ENCODE results near the gene TRAPPC11.
"Not testable (repeated sequence)": the region's sequence is repeated elsewhere in the genome, so short reads cannot be mapped to it uniquely, and the experiment has no call there.

The TRAPPC11 gene

DNA sequence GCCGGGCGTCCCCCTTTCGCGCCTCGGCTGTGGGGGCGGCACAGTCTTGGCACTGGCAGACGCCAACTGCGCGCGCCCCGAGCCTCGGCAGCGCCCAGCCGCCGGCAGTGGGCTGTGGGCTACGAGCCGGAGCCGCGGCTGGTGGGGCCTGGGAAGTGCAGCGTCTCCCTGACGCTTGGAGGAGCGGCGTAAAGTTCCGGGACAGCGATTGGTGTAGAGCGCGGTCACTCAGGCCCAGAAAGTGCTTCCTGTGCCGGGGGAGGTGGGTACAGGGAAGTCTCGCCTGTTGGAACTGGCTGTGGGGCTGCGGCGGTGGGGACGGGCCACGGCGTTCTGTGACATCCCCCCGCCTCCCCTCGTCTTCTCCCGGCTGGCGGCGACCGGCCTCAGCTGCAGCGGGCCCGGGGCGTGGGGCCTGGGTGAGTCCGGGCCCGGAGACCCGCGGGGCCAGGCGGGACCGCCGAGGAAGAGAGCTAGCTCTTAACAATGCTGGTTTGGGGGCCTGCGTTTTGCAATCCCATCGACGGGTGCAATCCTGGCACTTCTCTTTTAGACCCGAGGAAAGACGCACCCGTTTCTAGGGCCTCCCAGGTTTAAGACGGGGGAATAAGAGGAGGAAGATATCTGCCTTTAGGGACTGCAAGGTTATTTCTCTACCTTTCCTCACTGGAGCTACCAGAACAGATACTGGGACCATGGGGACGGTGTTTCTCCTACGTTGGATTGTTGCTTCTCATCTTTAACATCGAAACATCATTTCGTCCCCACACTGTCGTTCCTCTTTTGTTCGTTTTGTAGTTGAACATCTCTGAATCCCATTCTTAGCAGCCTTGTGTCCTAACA, at the start of gene TRAPPC11, which contains the start of gene RWDD4:
TSS of gene TRAPPC11 (plus strand) at position 265 of the 843 bp plus-strand sequence. CDS start 4,575 bp downstream, outside the sequence.
TSS of gene RWDD4 (minus strand) at position 157 of the 843 bp plus-strand sequence. CDS start 233 bp downstream, outside the sequence.
- in situ Hi-C loops (cut with HindIII; ENCODE audit: low sequenced_read_pairs): no loop called here

- in situ Hi-C loops (cut with HindIII; ENCODE audit: low sequenced_read_pairs): no loop called here
Measured at GRCh38 chr4:183610033-183610432, 49.1 kb upstream of the TRAPPC11 start.

DNA sequence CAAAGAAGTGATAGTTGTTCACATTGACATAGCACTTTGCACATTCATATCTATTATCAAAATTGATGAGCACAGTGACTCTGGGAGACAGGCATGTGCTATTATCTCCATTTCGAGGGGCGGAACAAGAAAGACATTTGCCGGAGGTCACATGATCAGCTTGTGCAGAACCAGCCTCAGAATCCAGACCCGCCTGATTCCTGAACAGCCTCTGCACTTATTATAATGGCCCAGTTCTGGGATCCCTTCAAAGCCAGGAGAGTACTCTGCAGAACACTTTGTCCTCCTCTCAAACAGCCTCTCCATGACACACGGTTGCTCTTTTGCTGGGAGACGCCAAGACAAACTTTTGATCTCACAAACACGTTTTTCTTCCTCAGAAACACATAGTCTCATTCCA, 48.5 kb upstream of the TRAPPC11 start:
- in situ Hi-C loops (cut with HindIII; ENCODE audit: low sequenced_read_pairs): no loop called here

- in situ Hi-C loops (cut with HindIII; ENCODE audit: low sequenced_read_pairs): no loop called here
Measured at GRCh38 chr4:183611210-183611830, 47.8 kb upstream of the TRAPPC11 start.

DNA sequence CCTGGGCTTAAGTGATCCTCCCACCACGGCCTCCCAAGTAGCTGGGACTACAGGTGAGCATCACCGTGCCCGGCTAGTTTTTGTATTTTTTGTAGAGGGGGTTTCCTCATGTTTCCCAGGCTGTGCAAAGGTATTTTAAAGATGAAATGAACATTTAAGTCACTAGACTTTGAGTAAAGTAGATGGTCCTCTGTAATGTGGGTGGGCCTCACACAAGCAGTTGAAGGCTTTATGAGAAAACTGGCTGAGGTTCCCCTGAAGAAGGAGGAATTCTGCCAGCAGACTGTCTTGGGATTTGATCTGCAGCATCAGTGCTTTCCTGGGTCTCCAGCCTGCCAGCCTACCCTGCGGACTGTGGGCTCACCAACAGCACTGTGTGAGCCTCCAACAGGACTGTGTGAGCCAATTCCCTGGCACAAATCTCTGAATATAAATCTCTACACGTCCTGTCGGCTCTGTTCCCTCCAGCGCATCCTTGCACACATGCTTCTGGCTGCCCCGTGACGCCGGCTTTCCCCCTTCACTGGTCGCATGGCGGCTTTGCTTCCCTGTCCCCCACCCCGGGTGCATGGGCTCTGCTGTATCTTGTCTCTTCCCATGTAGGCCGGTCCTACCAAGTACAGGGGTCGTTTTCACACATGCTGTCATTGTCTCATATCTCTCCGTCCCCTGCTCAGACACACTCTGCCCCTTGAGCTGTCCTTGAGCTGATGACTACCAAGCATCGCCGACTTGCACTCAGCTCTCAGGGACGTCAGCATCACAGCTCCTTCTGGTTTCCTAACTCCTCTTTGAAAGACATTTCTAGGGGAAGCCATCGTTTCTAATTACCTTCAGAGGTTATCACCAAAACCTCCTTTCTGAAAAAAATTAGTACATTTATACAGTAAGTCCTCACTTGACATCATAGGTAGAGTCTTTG, 46.5 kb upstream of the TRAPPC11 start:
- in situ Hi-C loops (cut with HindIII; ENCODE audit: low sequenced_read_pairs): no loop called here

DNA sequence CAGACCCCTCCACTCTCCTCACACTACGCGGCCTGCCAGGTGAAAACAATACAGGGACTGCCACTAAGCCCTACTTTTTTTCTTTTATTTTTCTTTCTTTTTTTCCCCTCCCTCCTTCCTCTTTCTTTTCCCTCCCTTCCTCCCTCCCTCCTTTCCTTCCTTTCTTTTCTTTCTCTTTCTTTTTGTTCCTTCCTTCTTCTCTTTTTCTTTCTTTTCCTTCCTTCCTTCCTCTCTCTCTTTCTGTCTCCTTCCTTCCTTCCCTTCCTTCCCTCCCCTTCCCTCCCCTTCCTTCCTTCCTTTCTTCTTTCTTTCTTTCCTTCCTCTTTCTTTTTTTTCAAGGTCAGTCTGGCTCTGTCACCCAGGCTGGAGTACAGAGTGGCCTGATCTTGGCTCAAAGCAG, 42.0 kb upstream of the TRAPPC11 start:
- in situ Hi-C loops (cut with HindIII; ENCODE audit: low sequenced_read_pairs): no loop called here

DNA sequence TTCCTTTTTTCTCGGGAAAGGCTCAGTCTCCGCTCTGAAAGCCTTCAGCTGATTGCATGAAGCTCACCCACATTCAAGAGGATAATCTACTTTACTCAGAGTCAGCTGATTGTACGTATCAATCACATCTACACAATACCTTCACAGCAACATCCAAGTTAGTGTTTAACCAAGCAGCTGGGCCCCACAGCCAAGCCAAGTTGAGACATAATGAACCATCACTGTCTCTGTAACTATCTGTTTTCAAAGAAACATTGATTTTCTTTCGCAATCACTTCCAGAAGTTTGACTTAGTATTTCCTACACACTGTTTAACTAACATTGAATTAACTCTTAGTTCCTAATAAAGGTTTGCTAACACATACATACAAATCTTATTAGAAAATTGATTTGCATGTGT, 40.4 kb upstream of the TRAPPC11 start:
- in situ Hi-C loops (cut with HindIII; ENCODE audit: low sequenced_read_pairs): no loop called here

DNA sequence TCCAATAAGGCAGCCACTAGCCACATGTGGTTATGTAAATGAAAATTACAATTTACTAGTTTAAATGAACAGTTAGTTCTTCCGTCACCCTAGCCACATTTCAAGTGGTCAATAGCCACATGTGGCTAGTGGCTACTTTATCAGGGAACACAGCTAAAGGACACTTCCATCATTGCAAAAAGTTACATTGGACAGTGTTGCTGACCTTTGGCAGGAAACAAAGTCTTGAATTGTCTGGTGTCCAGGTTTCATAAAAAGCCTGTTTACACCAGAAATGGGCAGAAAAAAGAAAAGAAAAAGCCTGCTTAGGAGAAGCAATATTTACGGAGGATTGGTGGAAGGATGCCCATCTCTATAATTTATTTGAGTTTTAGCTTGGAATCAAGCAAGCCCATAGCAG, 38.7 kb upstream of the TRAPPC11 start:
- in situ Hi-C loops (cut with HindIII; ENCODE audit: low sequenced_read_pairs): loop anchor here (5.0 kb wide), 1 partner anchor 42 kb away; no protein-coding TSS in a partner anchor

- in situ Hi-C loops (cut with HindIII; ENCODE audit: low sequenced_read_pairs): loop anchor here (5.0 kb wide), 1 partner anchor 40 kb away; no protein-coding TSS in a partner anchor
Measured at GRCh38 chr4:183621875-183622274, 37.2 kb upstream of the TRAPPC11 start.

GRCh38 chr4:183624548-183624947, 34.5 kb upstream of the TRAPPC11 start:
- in situ Hi-C loops (cut with HindIII; ENCODE audit: low sequenced_read_pairs): loop anchor here (5.0 kb wide), 1 partner anchor 38 kb away; no protein-coding TSS in a partner anchor

DNA sequence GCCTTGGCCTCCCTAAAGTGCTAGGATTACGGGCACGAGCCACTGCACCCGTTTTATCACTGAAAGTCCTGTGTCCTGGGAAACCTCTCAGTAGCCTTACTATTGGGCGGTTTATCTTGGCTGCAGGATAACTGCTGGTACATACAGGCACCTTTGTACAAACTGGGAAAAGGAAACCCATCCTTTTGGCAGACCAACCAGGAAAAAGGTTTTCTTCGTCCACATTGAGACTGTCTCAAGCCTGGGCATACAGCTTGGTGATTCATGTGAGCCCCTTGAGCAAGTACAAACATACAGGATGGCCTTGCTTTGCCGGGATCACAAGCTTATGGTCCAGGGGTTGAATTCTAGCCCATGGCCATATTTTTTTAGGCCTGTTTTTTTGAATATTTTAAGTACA, 32.9 kb upstream of the TRAPPC11 start:
- in situ Hi-C loops (cut with HindIII; ENCODE audit: low sequenced_read_pairs): no loop called here

GRCh38 chr4:183627286-183627685, 31.8 kb upstream of the TRAPPC11 start:
- in situ Hi-C loops (cut with HindIII; ENCODE audit: low sequenced_read_pairs): not testable (repeated sequence)

DNA sequence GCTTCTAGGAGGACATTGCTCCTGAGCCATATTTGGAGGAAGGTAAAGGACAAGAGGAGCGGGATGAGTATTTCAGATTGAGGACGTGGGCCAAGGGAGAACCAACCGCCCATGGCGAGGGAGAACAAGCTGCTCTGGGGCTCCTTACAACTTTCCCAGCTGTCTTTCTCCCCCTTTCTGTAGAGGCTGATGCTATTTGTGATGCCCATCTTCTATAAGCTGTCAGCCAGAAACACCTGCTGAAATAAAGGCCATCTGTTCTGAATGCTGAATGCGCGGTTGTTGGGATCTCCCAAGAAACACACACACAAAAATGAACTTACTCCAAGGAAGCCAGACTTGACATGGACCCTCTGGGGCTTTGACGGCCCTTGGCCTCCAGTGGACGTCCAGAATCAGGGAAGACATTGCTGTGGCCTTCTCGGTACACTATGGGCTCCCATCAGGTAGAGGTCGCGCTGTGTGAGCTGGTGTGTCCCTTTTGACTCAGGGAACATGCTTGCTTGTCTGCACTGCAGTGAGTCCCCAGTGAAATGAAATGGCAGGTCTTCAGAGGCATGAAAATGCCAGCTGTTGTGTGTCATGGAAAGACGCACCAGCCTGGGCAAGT, 31.0 kb upstream of the TRAPPC11 start:
- in situ Hi-C loops (cut with HindIII; ENCODE audit: low sequenced_read_pairs): no loop called here

GRCh38 chr4:183631577-183632198, 27.4 kb upstream of the TRAPPC11 start:
- in situ Hi-C loops (cut with HindIII; ENCODE audit: low sequenced_read_pairs): no loop called here

- in situ Hi-C loops (cut with HindIII; ENCODE audit: low sequenced_read_pairs): no loop called here
Measured at GRCh38 chr4:183632689-183633088, 26.4 kb upstream of the TRAPPC11 start.

DNA sequence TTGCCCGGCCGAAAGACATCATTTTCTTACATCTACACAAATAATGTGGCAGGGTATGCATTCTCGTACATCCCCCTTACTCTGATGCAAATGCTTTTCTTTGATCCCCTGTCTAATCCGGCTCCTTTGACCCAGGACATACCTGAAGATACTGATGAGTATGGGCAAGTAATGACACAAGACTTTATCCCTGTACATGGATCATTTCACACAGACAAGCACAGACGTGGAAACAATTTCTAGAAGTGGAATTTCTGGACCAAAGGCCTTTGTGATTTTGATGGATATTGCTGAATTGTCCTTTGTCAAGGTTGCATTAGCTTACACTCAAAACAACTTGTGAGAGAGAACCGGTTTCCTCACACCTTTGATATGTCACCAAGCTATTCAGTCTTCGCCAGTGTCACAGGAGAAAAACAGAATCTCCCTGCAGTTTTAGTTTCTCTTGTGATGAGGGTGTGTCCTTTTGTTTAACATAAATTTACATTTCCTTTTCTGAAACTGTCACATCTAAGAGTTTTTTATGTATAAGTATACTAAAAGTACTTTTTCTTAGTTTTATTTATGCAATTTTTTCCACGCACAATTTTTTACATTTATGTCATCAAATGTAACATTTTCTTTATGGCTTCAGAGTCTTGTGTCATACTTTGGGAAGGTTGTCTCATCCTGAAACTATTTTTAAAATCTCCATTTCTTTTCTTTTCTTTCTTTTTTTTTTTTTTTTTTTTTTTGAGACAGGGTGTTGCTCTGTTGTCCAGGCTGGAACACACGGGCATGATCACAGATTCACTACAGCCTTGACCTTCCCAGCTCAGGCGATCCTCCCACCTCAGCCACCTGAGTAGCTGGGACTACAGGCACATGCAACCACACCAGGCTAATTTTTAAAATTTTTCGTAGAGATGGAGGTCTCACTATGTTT, 25.4 kb upstream of the TRAPPC11 start:
- in situ Hi-C loops (cut with HindIII; ENCODE audit: low sequenced_read_pairs): no loop called here

DNA sequence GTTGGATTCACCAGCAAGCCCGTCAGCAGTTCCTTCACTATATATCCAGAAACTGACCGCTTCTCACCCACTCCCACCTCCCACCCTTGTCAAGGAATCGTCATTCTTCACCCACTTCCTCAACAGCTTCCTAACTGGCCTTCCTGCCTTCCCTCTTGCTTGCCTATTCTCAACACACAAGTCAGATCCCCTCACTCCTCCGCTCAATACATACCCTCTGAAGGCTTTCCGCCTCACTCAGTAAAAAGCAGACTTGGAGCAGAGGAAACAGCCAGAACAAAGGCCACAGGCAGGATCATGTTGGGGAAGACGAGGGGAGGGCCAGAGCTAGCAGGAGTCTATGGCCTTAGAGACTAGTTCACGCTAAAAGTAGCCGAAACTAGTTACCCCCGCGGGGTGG, 23.8 kb upstream of the TRAPPC11 start:
- in situ Hi-C loops (cut with HindIII; ENCODE audit: low sequenced_read_pairs): no loop called here

- in situ Hi-C loops (cut with HindIII; ENCODE audit: low sequenced_read_pairs): no loop called here
Measured at GRCh38 chr4:183635741-183636140, 23.4 kb upstream of the TRAPPC11 start.

GRCh38 chr4:183636503-183636902, 22.6 kb upstream of the TRAPPC11 start:
- in situ Hi-C loops (cut with HindIII; ENCODE audit: low sequenced_read_pairs): no loop called here

All from endothelial cell of hepatic sinusoid (primary cell).